GM15510 (cell line): ENCODE measurements around the gene DDAH1.

Experiments used
- POLR2A ChIP-seq: IDR thresholded peaks from 3 replicates; pipeline ENCODE4 v1.6.1; 2011; ENCODE audit warnings: borderline replicate concordance; ENCODE audit not compliant: insufficient read length; ENCODE audit errors: extremely low read depth

DDAH1 gene

DNA sequence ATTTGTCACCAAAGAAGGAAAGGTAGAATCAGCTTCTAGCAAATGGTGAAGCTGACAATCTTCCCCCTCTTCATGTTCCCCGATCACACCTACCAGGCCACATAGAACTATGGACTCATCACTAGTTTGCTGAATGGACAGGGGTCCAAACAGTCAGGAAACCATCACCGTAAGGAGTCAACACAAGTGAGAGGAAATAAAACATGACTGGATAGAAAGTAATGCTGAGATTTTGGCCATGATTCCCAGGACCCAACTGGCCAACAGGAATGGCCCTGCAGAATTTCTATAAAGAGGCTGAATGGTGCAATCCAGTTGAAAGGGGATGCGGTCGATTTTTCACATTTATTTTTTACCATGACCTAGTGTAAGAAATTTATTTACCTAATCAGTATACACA is 10.7 kb downstream of the DDAH1 start:
- no peak for TF ChIP-seq POLR2A

DNA sequence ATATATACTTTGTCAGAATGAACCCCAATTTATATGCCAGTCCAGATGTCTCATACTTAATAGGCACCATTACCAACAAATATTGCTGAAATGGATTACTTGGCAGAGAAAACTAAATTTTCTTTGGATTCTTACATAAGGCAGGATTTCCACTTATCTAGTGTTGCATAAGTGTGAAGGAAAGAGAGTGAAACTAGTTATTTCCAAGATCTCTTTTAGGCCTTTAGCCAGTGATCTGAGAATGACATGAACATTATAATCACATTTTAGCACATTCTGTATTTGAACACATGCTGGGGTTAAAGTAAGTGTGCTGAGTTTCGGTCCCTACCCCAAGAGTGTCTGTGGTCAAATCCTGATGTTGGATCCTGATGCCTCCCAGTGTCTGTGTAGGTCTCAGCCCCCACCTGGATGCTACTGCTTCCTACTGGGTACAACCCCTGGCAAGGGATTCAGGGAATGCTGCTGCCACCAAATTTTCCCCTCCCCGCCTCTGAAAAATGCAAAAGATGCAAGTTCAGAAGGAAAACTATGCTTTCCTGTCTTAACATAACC is 11.2 kb downstream of the DDAH1 start:
- no peak for TF ChIP-seq POLR2A

DNA sequence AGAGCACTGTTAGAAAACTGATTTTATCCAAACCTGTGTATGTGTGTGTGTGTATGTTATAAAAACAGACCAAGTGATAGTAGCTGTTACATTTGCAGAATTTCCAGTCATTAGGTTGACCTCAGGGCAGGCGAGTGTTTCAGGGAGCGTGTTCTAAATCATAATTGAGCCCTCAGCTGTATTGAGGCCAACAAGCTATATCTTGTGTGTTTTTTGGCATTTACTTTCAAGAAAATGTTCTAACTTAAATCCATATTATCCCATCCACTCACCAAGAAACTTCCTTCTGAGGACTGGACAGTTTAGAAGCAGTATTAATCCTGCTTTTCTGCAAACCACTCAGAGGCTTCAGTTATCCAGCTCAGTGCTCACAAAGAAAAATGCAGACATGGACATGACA is 12.0 kb downstream of the DDAH1 start:
- no peak for TF ChIP-seq POLR2A

DNA sequence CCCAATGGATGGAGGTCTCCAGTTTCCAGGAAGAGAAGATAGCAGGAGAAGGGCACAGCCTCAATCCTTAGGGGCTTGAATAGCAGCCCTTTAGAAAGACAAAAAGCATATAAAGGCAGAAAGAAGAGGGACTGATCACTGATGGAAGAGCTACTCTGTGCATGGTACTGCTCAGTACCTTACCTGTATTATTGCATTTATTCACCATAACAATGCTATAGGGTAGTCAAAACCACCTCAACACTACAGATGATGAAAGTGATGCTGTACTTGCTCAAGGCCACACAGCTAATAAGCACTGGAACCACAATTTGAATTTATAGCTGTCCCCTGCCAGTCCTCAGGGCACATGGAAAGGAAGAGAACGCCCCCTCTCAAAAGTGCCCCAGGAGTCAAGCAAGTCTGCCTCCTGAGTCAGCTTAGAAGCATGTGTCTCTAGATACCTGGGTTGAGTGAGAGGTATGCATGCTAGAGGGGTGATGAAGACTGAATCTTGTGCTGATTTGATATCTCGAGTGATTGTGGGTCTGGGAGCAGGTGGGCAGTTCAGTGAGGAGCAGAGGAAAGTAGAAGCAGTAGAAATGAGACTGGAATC is 13.6 kb downstream of the DDAH1 start:
- no peak for TF ChIP-seq POLR2A

DNA sequence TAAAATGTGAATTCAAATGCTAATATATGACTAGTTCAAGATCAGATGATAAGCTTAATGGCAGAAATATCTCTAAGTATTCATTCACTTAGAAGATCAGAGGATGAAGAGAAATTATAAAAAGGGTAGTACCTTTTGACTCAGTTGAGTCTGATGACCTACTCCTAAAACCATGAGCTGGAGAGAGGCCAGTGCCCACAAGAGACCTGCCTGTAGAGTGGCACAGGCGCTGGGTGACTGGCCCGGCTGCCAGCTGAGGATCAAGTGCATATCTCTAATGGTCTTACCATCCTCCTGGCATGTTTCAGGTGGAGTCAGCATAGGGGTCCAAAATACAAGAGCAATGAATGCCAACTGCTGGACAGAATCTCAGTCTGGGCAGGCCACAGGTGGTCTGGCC is 14.1 kb downstream of the DDAH1 start:
- TF ChIP-seq POLR2A: no peak

DNA sequence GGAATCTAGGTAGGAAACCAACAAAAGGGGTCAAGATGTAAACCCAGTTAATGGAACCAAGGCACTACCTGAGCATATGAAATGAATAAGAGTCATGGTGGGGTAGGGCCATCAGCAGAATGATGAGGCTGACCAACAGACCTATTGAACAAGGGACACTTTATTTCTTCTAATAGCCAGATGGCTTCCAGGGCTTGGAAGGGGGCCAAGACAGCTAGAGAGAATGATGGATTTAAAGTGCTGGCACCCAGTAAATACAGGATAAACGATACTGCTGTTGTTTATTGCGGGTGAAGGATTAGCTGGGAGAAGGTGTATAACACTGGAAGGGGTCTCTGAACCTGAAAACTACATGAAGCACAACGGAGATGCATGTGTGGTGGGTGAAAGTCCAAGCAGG is 15.6 kb downstream of the DDAH1 start:
- TF ChIP-seq POLR2A: no peak

DNA sequence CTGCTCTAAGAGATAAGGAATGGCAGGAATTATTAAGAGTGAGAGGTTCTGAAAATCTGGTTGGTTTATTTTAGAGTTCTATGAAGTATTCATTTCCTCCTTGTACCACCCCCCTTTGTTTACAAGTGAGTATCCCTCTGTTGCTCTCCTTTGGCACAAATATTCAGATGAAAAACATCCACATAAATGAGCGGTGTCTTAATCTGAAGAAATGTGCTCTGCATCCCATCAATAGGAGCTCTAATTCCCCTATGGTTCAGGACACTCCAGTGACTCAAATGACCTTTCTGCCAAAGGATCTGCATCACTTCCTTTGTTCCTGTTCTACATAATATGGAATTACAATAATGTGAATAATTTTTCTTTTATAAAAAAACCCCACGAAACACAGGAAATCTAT is 16.6 kb downstream of the DDAH1 start:
- TF ChIP-seq POLR2A: no peak

DNA sequence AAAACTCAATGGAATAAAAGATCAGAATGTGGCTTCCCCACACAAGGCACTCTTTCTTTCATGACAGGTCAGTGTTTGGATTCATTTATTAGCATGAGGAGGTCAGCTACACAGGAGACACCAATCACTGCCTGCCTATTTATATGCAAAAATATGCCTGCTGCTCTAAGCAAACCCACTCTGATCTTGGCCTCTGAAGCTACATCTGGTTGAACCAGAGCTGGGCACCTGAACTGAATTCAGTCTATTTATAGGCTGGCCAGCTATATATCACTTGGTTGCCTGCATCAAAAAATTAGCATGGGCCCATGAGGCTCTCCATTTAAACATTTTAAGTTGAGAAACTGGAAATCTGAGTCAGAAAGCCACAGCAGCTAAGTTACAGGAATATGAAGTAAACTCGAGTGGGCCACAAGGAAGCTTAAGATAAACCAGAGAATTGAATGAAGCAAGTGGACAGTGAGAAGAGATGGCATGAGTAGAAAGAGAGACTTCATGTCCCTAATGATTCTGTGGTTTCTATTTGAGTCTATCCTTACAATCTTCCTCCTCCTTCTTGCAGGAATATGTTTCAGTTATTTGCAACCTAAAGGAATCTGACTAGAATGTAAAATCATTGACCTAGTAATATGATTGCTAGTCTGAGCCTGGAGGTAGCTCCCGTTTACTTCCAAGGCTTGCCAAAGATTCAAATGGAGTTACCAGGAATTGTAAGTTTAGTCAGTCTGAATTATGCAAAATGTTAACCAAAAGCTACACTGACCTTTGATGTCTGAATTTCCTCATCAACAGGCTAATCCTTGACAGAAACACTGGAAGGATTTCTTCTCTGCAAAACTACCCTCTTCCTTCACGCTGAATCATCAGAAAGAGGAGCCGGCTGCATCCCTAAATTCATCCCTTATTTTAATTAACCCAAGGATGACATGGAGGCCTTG is 17.7 kb downstream of the DDAH1 start:
- no peak for TF ChIP-seq POLR2A

DNA sequence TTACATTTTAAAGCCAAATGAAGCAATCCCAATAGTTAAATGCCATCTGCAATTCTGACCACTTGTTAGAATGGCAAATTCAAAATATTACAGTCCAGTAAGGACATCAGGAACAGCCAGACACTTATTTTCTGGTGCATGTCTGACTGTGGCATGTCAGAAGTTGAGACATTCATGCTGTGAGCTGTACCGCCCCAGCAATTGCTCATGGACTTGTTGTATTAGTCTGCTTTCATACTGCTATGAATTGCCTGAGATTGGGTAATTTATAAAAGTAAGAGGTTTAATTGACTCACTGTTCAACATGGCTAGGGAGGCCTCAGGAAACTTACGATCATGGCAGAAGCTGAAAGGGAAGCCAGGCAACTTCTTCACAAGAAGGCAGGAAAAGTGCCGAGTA is 19.1 kb downstream of the DDAH1 start:
- TF ChIP-seq POLR2A: no peak

DNA sequence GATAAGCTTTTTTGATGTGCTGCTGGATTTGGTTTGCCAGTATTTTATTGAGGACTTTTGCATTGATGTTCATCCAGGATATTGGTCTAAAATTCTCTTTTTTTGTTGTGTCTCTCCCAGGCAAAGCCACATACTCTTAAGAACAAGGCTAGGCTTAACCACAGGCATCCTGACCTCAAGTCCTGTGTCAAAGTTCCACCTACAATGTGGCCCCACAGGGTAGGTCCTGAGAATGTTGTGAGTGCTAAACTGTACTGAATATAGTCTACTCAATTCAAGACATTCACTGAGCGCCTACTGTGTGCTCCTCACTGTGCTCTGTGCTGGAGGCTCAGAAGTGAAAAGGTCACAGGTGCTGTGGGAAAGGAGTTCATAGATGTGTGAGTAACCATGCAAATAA is 20.6 kb downstream of the DDAH1 start:
- TF ChIP-seq POLR2A: no peak

DNA sequence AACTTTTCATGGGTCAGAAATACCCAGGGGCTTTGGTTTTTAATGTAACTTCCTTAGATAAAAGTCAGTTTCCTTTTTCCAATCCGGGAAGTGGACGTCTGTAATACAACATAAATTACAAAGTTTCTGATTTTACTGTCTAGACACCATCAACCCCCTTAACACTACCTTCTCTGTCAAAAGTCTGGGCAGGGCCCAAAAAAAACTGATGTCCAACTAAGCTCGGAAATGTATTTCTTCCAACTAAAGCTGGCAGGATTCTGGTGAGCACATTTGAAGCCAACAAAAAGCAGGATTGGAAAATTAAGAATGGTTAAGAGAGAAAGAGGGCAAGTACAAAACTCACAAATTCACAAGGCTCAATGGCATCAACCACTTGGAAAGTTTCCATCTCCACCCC is 24.3 kb downstream of the DDAH1 start:
- no peak for TF ChIP-seq POLR2A

DNA sequence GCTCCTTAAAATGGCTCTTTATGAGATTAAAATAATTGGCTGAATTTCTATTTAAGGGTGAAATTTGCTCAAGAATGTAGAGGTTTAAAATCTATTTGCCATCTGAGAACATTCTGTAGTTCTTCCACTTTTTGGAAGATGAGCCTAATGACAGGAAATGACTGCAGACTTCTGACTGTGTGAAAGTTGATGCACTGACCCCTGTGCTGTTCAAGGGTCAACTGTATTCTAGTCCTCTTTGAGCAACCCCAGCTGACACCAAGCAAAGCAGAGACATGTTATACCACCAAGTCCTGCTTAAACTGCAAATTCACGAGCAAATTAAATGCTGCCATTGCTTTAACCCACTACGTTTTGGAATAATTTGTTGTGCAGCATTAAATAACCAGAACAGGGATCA is 26.6 kb downstream of the DDAH1 start:
- TF ChIP-seq POLR2A: no peak

DNA sequence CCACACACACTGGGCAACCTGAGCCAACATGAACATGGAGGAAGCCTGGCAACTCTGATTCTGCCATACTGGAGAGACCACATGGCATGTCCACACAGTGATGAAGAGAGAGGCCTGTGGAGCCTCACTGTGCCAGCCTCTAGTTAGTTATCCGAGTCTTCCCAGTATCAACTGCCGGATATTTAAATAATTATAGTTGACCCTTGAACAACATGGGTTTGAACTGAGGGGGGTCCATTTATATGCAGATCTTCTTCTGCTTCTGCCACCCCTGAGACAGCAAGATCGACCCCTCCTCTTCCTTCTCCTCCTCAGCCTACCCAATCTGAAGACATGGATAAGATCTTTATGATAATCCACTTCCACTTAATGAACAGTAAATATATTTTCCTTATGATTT is 27.8 kb downstream of the DDAH1 start:
- no peak for TF ChIP-seq POLR2A

DNA sequence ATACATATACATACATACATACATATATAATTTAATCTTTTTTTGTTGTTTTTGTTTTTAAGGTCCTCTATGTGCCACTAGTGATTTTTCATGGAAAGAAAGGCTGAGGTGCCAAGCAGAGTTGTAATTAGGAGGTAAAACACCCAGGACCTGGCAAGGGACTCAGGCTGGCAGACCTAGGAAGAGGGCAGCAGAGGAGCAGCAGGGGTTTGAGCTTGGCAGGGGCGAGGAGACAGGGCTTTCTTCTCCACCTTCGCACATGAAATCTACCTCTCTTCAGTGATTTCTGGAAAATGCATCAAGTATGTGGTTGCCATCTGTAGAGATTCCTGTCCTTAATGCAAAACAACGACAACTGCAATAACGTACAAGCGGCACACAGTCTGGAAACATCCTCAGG is 31.9 kb downstream of the DDAH1 start:
- TF ChIP-seq POLR2A: no peak

DNA sequence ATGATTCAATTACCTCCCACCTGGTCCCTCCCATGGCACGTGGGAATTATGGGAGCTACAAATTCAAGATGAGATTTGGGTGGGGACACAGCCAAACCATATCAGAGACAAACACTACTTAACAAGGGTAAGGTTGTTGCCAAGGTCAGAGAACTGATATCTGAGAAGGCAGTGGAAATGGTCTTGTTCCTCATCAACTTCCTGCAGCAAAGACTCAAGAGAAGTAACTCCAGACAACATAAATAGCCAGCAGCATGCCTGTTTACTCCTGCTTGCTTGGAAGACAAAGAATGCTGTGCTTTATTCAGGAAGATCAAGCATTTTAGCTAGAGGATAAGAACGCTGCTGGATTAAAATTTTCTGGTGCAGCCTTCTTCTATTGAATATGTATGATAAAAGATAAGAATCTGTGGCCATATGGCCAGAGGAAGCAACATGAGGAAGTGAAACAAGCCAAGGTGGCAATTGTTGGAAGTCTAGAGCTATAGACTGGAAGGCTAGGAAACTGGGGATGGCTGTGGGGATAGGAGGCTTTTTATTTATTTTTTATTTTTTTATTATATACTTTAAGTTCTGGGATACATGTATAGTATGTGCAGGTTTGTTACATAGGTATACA is 36.4 kb downstream of the DDAH1 start:
- TF ChIP-seq POLR2A: no peak
